HepG2 (cell line): Measurements from ENCODE around the gene MEIOB. TPM values are rescaled to one million over a fixed set of nuclear protein-coding genes. Genes with fewer than 3 reads are reported as not detected.

ENCODE experiments used
- ATAC-seq: fragments of 200-7000 bp; cut with Tn5 transposase; 3 replicates; pipeline ENCODE4 v1.9.1; 2020; ENCODE audit warnings: mild to moderate bottlenecking, moderate library complexity
- BruUV-seq: library from RNA; stranded (reverse); fragments of 400-500 nt; replicated peaks from 2 replicates; lab custom pipeline; 2021; lab: Mats Ljungman, UMichigan
- CTCF ChIA-PET: fragments of 300-600 bp; formaldehyde crosslinking; extraction: SDS; loops from one replicate; lab custom pipeline; 2021; ENCODE audit warnings: low total read pairs, inconsistent platforms, low intra/inter-chr PET ratio; lab: Yijun Ruan, JAX
- POLR2A ChIA-PET: fragments of 350-600 bp; sonication (Branson Sonifier 250); formaldehyde crosslinking; loops from one replicate; lab custom pipeline; 2020; ENCODE audit warnings: antibody characterized with exemption, inconsistent platforms; lab: Yijun Ruan, JAX
- DNase-seq: peaks from one replicate; pipeline ENCODE4 v3.0.0-alpha.2; 2015; ENCODE audit warnings: low spot score
- FAIRE-seq: peaks from 3 replicates; lab custom pipeline; 2011; peaks lifted over from hg19 to GRCh38; lab: Jason Lieb, UNC
- H2AFZ ChIP-seq: one replicate; pipeline ENCODE4 v1.6.1; 2011; ENCODE audit warnings: low read length, inconsistent platforms
- H3K27ac ChIP-seq: fragments of 300-600 bp; 3 replicates; pipeline ENCODE4 v1.8.0; 2011; ENCODE audit warnings: mixed run types, mild to moderate bottlenecking, mixed read lengths, low read length, inconsistent platforms; ENCODE audit not compliant: insufficient read depth; ENCODE audit errors: extremely low read length
- H3K27me3 ChIP-seq, 2 experiments: fragments of 200-600 bp in 1 of 2; 2 replicates in 1 of 2; 3 replicates in 1 of 2; pipeline versions ENCODE4 v1.6.0 to v1.8.0; 2011; ENCODE audit warnings: low read length in 2 of 2, mild to moderate bottlenecking in 2 of 2, moderate library complexity in 2 of 2, inconsistent platforms in 1 of 2; ENCODE audit not compliant: insufficient read depth in 2 of 2, control insufficient read depth in 1 of 2
- H3K36me3 ChIP-seq, 2 experiments: fragments of 200-600 bp in 1 of 2; replicated peaks in 1 of 2; 2 replicates in 1 of 2; 3 replicates in 1 of 2; pipeline versions ENCODE4 v1.5.1 to v1.8.0; 2011; ENCODE audit warnings: low read length in 2 of 2, inconsistent platforms in 1 of 2; ENCODE audit not compliant: insufficient read depth in 2 of 2, control insufficient read depth in 1 of 2
- H3K4me1 ChIP-seq: 2 replicates; pipeline ENCODE4 v1.5.1; 2012; ENCODE audit warnings: low read length, inconsistent platforms; ENCODE audit not compliant: insufficient read depth
- H3K4me2 ChIP-seq: 2 replicates; pipeline ENCODE4 v1.6.0; 2011; ENCODE audit warnings: low read depth, low read length, inconsistent platforms
- H3K4me3 ChIP-seq, 3 experiments: fragments of 200-600 bp in 1 of 3; sonication (generic), shearing (Covaris generic) in 1 of 3; replicated peaks in 1 of 3; 2 replicates each; pipeline ENCODE4 v1.5.1; 2011 to 2016; ENCODE audit warnings: low read length in 3 of 3, inconsistent platforms in 2 of 3, low read depth in 2 of 3, mild to moderate bottlenecking in 2 of 3, control low read depth in 1 of 3, mixed read lengths in 1 of 3; ENCODE audit not compliant: insufficient read depth in 1 of 3
- H3K79me2 ChIP-seq: one replicate; pipeline ENCODE4 v1.6.1; 2011; ENCODE audit warnings: low read length, inconsistent platforms; ENCODE audit not compliant: insufficient read depth
- H3K9ac ChIP-seq: 2 replicates; pipeline ENCODE4 v1.6.0; 2011; ENCODE audit warnings: mild to moderate bottlenecking, low read depth, low read length, inconsistent platforms; ENCODE audit not compliant: insufficient read depth
- H3K9me3 ChIP-seq: 2 replicates; pipeline ENCODE4 v1.5.1; 2012; ENCODE audit warnings: mild to moderate bottlenecking, low read length
- H4K20me1 ChIP-seq: 2 replicates; pipeline ENCODE4 v1.6.0; 2011; ENCODE audit warnings: inconsistent platforms, mild to moderate bottlenecking, low read length, moderate library complexity; ENCODE audit not compliant: insufficient read depth
- GABPA ChIP-seq, 2 experiments: IDR thresholded peaks; 2 replicates each; pipeline ENCODE4 v1.6.1; 2011 to 2016; ENCODE audit warnings: low read depth in 2 of 2, low read length in 1 of 2, missing biosample characterization in 1 of 2, missing genetic modification characterization in 1 of 2
- GABPB1 ChIP-seq: IDR thresholded peaks from 2 replicates; pipeline ENCODE4 v1.6.1; 2016; ENCODE audit warnings: mild to moderate bottlenecking, missing genetic modification reagents, moderate library complexity, missing compliant biosample characterization
- MTA3 ChIP-seq: sonication (generic); formaldehyde crosslinking; IDR thresholded peaks from 2 replicates; pipeline ENCODE4 v1.4.0; 2020; ENCODE audit warnings: missing genetic modification reagents
- POLR2AphosphoS5 ChIP-seq: IDR thresholded peaks from 2 replicates; pipeline ENCODE4 v1.6.1; 2012; ENCODE audit warnings: low read depth, low read length
- SALL1 ChIP-seq: sonication (generic); formaldehyde crosslinking; IDR thresholded peaks from 2 replicates; pipeline ENCODE4 v1.8.0; 2022; ENCODE audit warnings: mild to moderate bottlenecking, missing genetic modification reagents
- SNRNP70 ChIP-seq: fragments of 200-400 bp; formaldehyde crosslinking; IDR thresholded peaks from 2 replicates; pipeline ENCODE4 v1.6.1; 2017; ENCODE audit warnings: mild to moderate bottlenecking, low read depth, low read length, moderate library complexity
- ZBTB20 ChIP-seq: sonication (generic); formaldehyde crosslinking; IDR thresholded peaks from 2 replicates; pipeline ENCODE4 v1.8.1; 2023; ENCODE audit warnings: missing genetic modification reagents, low read depth, mild to moderate bottlenecking, borderline replicate concordance
- ZBTB7B ChIP-seq: sonication (generic); formaldehyde crosslinking; IDR thresholded peaks from 2 replicates; pipeline ENCODE4 v1.4.0; 2020; ENCODE audit warnings: missing genetic modification reagents
- ZNF747 ChIP-seq: sonication (generic); formaldehyde crosslinking; IDR thresholded peaks from 2 replicates; pipeline ENCODE4 v1.8.1; 2023; ENCODE audit warnings: missing genetic modification reagents, mild to moderate bottlenecking, borderline replicate concordance
- ZNF773 ChIP-seq: sonication (generic); formaldehyde crosslinking; IDR thresholded peaks from 2 replicates; pipeline ENCODE4 v1.4.0; 2020; ENCODE audit warnings: missing genetic modification reagents, borderline replicate concordance
- ZSCAN29 ChIP-seq: sonication (generic); formaldehyde crosslinking; conservative IDR thresholded peaks from 2 replicates; pipeline ENCODE4 v1.4.0; 2020; ENCODE audit warnings: mild to moderate bottlenecking, missing genetic modification reagents
- WGBS: methylation state at CpG from one replicate; pipeline ENCODE4 v1.1.6; 2017; ENCODE audit warnings: low lambda C conversion rate; 5-methylcytosine and 5-hydroxymethylcytosine counted together
- in situ Hi-C: cut with HindIII; loops from 2 replicates; pipeline ENCODE4 v1.10.0; 2017; ENCODE audit warnings: low pct_unique_long_range_greater_than_20kb; ENCODE audit not compliant: extremely low pct_ligation_motif_present
- intact Hi-C: fragments of 100-400 bp; cut with micrococcal nuclease; formaldehyde crosslinking; loops from one replicate; pipeline ENCODE4 v1.10.0; 2022; ENCODE audit not compliant: unreplicated experiment
- polyA plus RNA-seq, 8 experiments: library from polyadenylated mRNA; depleted of rRNA in 3 of 8; stranded (reverse) in 7 of 8; unstranded in 1 of 8; fragments of >200 nt; fragmentation: Illumina TruSeq in 4 of 8; extraction: Trizol in 4 of 8; gene quantifications; 2 replicates each; pipeline versions ENCODE4 v1.2.1 to v1.2.3, GENCODE V29; 2011 to 2016; ENCODE audit warnings: low read depth in 4 of 8, missing spikeins in 1 of 8, mixed read lengths in 1 of 8; ENCODE audit not compliant: insufficient read depth in 1 of 8
- total RNA-seq, 5 experiments: library from RNA; depleted of rRNA; stranded (reverse); fragments of >200 nt; fragmentation: Illumina TruSeq; extraction: Trizol; gene quantifications; 2 replicates each; pipeline ENCODE4 v1.2.3, GENCODE V29; 2016; ENCODE audit warnings: low read depth in 1 of 5
- TF ChIP-seq, protein P1 (sequence below): sonication (generic); formaldehyde crosslinking; IDR thresholded peaks from 2 replicates; pipeline ENCODE4 v1.5.0; 2020; ENCODE audit warnings: mild to moderate bottlenecking, low read depth, missing genetic modification reagents, borderline replicate concordance
- TF ChIP-seq, protein P2 (sequence below): sonication (generic); formaldehyde crosslinking; IDR thresholded peaks from 2 replicates; pipeline ENCODE4 v1.8.1; 2023; ENCODE audit warnings: mild to moderate bottlenecking, missing genetic modification reagents, borderline replicate concordance

Gene MEIOB
- total and polyA plus RNA-seq, 2 of the 13 experiments (the other 11 are each of a cell fraction or from before 2014, with no cell fraction given), result 0.17 TPM; not detected in 1

DNA sequence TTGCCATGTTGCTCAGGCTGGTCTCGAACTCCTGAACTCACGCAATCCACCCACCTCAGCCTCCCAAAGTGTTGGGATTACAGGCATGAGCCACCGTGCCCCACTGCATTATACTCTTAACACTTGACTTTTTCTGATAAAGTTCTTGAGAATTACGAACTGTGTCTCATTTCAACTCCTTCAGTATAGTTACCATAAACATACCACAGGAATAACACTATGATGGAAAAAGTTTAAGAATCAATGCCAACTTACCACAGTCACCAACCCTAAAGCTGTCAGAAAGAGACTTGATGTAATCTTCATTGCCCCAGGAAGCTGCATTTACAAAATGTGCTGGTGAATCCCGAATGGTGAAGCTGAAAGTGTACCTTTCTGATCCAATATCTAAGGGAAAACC is 10.2 kb downstream of the MEIOB start:
- Histone ChIP-seq H4K20me1 (no peaks in the 10 kb centered on the region), H3K9ac (no peak overlapping the region), H3K4me2 (no peak overlapping the region), H3K4me1 (peaks cover 23% of the 10 kb centered on the region), H3K36me3 (no peaks in the 10 kb centered on the region), H2AFZ (no peak overlapping the region), H3K4me3 (no peak overlapping the region), H3K27me3 (peaks cover 1 to 11% of the 10 kb centered on the region in 2 experiments; a peak in 2 of 5 replicates), H3K27ac (no peak overlapping the region), H3K9me3 (no peaks in the 10 kb centered on the region), H3K79me2 (no peaks in the 10 kb centered on the region)
- ATAC-seq (no peak), FAIRE-seq (no peak), DNase-seq (no peak)
- ChIA-PET POLR2A (no interaction called here), CTCF (no interaction called here)
- TF ChIP-seq SNRNP70 (no peak), ZNF773 (CRISPR knock-in tag) (no peak), ZNF747 (CRISPR knock-in tag) (no peak), GABPA (IDR thresholded peaks at IDR 0.05; ENCODE audit: low read depth, low read length) (no peak), GABPA (CRISPR knock-in tag; IDR thresholded peaks at IDR 0.05; ENCODE audit: low read depth) (no peak), GABPB1 (CRISPR knock-in tag) (no peak), POLR2AphosphoS5 (no peak), ZBTB7B (CRISPR knock-in tag) (no peak), MTA3 (CRISPR knock-in tag) (no peak), ZBTB20 (CRISPR knock-in tag) (no peak), SALL1 (no peak), ZSCAN29 (CRISPR knock-in tag) (no peak)
- TF ChIP-seq, protein P1, sequence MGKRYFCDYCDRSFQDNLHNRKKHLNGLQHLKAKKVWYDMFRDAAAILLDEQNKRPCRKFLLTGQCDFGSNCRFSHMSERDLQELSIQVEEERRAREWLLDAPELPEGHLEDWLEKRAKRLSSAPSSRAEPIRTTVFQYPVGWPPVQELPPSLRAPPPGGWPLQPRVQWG, result no peak
- TF ChIP-seq, protein P2, sequence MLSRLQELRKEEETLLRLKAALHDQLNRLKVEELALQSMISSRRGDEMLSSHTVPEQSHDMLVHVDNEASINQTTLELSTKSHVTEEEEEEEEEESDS (CRISPR knock-in tag), result no peak
- BruUV-seq, result no TSS peak
- WGBS, result 48% methylated on average over 5 of the region's 5 CpGs
- intact Hi-C loops, result loop anchor here (2.0 kb wide), 1 partner anchor 71 kb away; no protein-coding TSS in a partner anchor
- in situ Hi-C loops, result loop anchor here (5.0 kb wide), 1 partner anchor 61 kb away; no protein-coding TSS in a partner anchor
